ENCODE data around the gene ATP5F1D. TPM values are rescaled to one million over a fixed set of nuclear protein-coding genes. Genes with fewer than 3 reads are reported as not detected.

Gene ATP5F1D
- total and polyA plus RNA-seq, 2 of the 13 experiments (the other 11 are each of a cell fraction or from before 2014, with no cell fraction given): 39.4 to 78.7 TPM

- TF ChIP-seq HNF1A (IDR thresholded peaks at IDR 0.05; ENCODE audit: low read depth): no peak
- TF ChIP-seq HNF1A (CRISPR knock-in tag; IDR thresholded peaks at IDR 0.05; ENCODE audit: borderline replicate concordance): no peak
- no peak for TF ChIP-seq NCOA2 (CRISPR knock-in tag; IDR thresholded peaks at IDR 0.05)
- no peak for TF ChIP-seq REST (IDR thresholded peaks at IDR 0.05; ENCODE audit: borderline replicate concordance in 1 of 2, low read depth in 1 of 2, low read length in 2 of 2)
- no peak for TF ChIP-seq NAIF1 (CRISPR knock-in tag; IDR thresholded peaks at IDR 0.05; ENCODE audit: borderline replicate concordance)
- no peak for TF ChIP-seq ZNF563 (CRISPR knock-in tag; IDR thresholded peaks at IDR 0.05)
- no peak for TF ChIP-seq FOSL1 (CRISPR knock-in tag; IDR thresholded peaks at IDR 0.05; ENCODE audit: borderline replicate concordance)
- no peak for TF ChIP-seq CBX5 (CRISPR knock-in tag; IDR thresholded peaks at IDR 0.05; ENCODE audit: borderline replicate concordance)
- TF ChIP-seq, protein P1, sequence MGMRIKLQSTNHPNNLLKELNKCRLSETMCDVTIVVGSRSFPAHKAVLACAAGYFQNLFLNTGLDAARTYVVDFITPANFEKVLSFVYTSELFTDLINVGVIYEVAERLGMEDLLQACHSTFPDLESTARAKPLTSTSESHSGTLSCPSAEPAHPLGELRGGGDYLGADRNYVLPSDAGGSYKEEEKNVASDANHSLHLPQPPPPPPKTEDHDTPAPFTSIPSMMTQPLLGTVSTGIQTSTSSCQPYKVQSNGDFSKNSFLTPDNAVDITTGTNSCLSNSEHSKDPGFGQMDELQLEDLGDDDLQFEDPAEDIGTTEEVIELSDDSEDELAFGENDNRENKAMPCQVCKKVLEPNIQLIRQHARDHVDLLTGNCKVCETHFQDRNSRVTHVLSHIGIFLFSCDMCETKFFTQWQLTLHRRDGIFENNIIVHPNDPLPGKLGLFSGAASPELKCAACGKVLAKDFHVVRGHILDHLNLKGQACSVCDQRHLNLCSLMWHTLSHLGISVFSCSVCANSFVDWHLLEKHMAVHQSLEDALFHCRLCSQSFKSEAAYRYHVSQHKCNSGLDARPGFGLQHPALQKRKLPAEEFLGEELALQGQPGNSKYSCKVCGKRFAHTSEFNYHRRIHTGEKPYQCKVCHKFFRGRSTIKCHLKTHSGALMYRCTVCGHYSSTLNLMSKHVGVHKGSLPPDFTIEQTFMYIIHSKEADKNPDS (CRISPR knock-in tag; IDR thresholded peaks at IDR 0.05): no peak
- TF ChIP-seq HDAC2 (CRISPR knock-in tag; IDR thresholded peaks at IDR 0.05): no peak
- peak; percentile 26; the same call in 1 of the 2 replicates for TF ChIP-seq ZNF746 (CRISPR knock-in tag; IDR thresholded peaks at IDR 0.05)
- no peak for TF ChIP-seq ZSCAN22 (CRISPR knock-in tag; IDR thresholded peaks at IDR 0.05)
- no peak; the same call in 1 of the 2 replicates for TF ChIP-seq TOE1 (CRISPR knock-in tag; IDR thresholded peaks at IDR 0.05)
- peak; percentile 14 for TF ChIP-seq HNRNPLL (IDR thresholded peaks at IDR 0.05; ENCODE audit: low read depth, low read length, poor library complexity, severe bottlenecking)
- TF ChIP-seq NCOR1 (IDR thresholded peaks at IDR 0.05; ENCODE audit: borderline replicate concordance, low read length): no peak
- no peak for TF ChIP-seq SCMH1 (CRISPR knock-in tag; IDR thresholded peaks at IDR 0.05; ENCODE audit: borderline replicate concordance)
- TF ChIP-seq ZNF281 (CRISPR knock-in tag; IDR thresholded peaks at IDR 0.05; ENCODE audit: borderline replicate concordance): no peak; the same call in 1 of the 2 replicates
Measured at GRCh38 chr19:1248786-1249297, 7.3 kb downstream of the ATP5F1D start (continued).

All from HepG2 (cell line).